GM12878 (cell line): Measurements from ENCODE around the gene HDAC9. TPM values are rescaled to one million over a fixed set of nuclear protein-coding genes. Genes with fewer than 3 reads are reported as not detected.

Experiments
- ATAC-seq: fragments of 200-7000 bp; cut with Tn5 transposase; 3 replicates; pipeline ENCODE4 v1.9.1; 2020; ENCODE audit warnings: mild to moderate bottlenecking, moderate library complexity
- BruUV-seq: library from RNA; stranded (reverse); fragments of 400-500 nt; replicated peaks from 2 replicates; lab custom pipeline; 2021; lab: Mats Ljungman, UMichigan
- CTCF ChIA-PET: fragments of 300-600 bp; sonication (Branson Sonifier 250); formaldehyde crosslinking; extraction: SDS; loops from one replicate; lab custom pipeline; 2021; ENCODE audit warnings: inconsistent platforms; lab: Yijun Ruan, JAX
- POLR2A ChIA-PET: fragments of 350-600 bp; formaldehyde crosslinking; extraction: SDS; loops from one replicate; lab custom pipeline; 2021; ENCODE audit warnings: inconsistent platforms; lab: Charles Lee
- RAD21 ChIA-PET: fragments of 300-600 bp; sonication (Branson Sonifier 250); formaldehyde crosslinking; loops from one replicate; lab custom pipeline; 2023; ENCODE audit warnings: antibody characterized with exemption; ENCODE audit not compliant: unreplicated experiment; lab: Charles Lee
- SMC1A ChIA-PET: fragments of 300-600 bp; sonication (Branson Sonifier 250); formaldehyde crosslinking; loops from one replicate; lab custom pipeline; 2023; ENCODE audit not compliant: unreplicated experiment, uncharacterized antibody; lab: Charles Lee
- DNase-seq: peaks from one replicate; pipeline ENCODE4 v3.0.0-alpha.2; 2011; ENCODE audit warnings: low read depth, low spot score
- FAIRE-seq: peaks from 3 replicates; lab custom pipeline; 2011; peaks lifted over from hg19 to GRCh38; lab: Jason Lieb, UNC
- H2AFZ ChIP-seq: 2 replicates; pipeline ENCODE4 v1.6.0; 2011; ENCODE audit warnings: low read depth, low read length, control low read depth; ENCODE audit not compliant: control insufficient read depth
- H3K27ac ChIP-seq: 2 replicates; pipeline ENCODE4 v1.5.1; 2011; ENCODE audit warnings: control low read depth; ENCODE audit not compliant: control insufficient read depth, insufficient read depth
- H3K27me3 ChIP-seq, 2 experiments: replicated peaks in 1 of 2; 2 replicates each; pipeline versions ENCODE4 v1.6.0 to v1.6.1; 2011; ENCODE audit warnings: low read length in 1 of 2; ENCODE audit not compliant: control insufficient read depth in 2 of 2, insufficient read depth in 2 of 2
- H3K36me3 ChIP-seq, 2 experiments: 2 replicates each; pipeline ENCODE4 v1.5.1; 2011; ENCODE audit warnings: low read length in 1 of 2; ENCODE audit not compliant: control insufficient read depth in 2 of 2, insufficient read depth in 2 of 2
- H3K4me1 ChIP-seq: 2 replicates; pipeline ENCODE4 v1.6.1; 2011; ENCODE audit warnings: mild to moderate bottlenecking, low read length, moderate library complexity, mixed read lengths; ENCODE audit not compliant: control insufficient read depth, insufficient read depth
- H3K4me2 ChIP-seq: 2 replicates; pipeline ENCODE4 v1.6.0; 2011; ENCODE audit warnings: control low read depth; ENCODE audit not compliant: control insufficient read depth, insufficient read depth
- H3K4me3 ChIP-seq: fragments of 200-600 bp; sonication (generic); 2 replicates; pipeline ENCODE4 v1.5.1; 2016
- H3K79me2 ChIP-seq: 2 replicates; pipeline ENCODE4 v1.6.0; 2011; ENCODE audit warnings: low read length; ENCODE audit not compliant: control insufficient read depth, insufficient read depth
- H3K9ac ChIP-seq: 2 replicates; pipeline ENCODE4 v1.8.0; 2011; ENCODE audit warnings: low read length, control low read depth, mixed read lengths; ENCODE audit not compliant: control insufficient read depth, insufficient read depth
- H3K9me3 ChIP-seq: replicated peaks from 3 replicates; pipeline ENCODE4 v1.5.1; 2011; ENCODE audit warnings: mild to moderate bottlenecking, low read length; ENCODE audit not compliant: control insufficient read depth, insufficient read depth
- H4K20me1 ChIP-seq: 2 replicates; pipeline ENCODE4 v1.6.0; 2011; ENCODE audit not compliant: control insufficient read depth, insufficient read depth
- BCL3 ChIP-seq: IDR thresholded peaks from 2 replicates; pipeline ENCODE4 v1.6.1; 2011; ENCODE audit warnings: borderline replicate concordance, low read depth, mild to moderate bottlenecking, moderate library complexity, low read length; ENCODE audit not compliant: insufficient read depth, poor library complexity, severe bottlenecking
- ETV6 ChIP-seq, 2 experiments: fragments of 450-650 bp in 1 of 2; IDR thresholded peaks in 1 of 2; conservative IDR thresholded peaks in 1 of 2; 2 replicates each; pipeline ENCODE4 v1.6.1; 2014; ENCODE audit warnings: antibody characterized with exemption in 1 of 2, borderline replicate concordance in 1 of 2, low read depth in 1 of 2, mild to moderate bottlenecking in 1 of 2, moderate library complexity in 1 of 2
- FOXK2 ChIP-seq: fragments of 450-650 bp; IDR thresholded peaks from 2 replicates; pipeline ENCODE4 v1.6.1; 2017; ENCODE audit warnings: mild to moderate bottlenecking, moderate library complexity
- KAT2A ChIP-seq: conservative IDR thresholded peaks from 2 replicates; pipeline ENCODE4 v1.6.1; 2011; ENCODE audit warnings: low read depth, low read length; ENCODE audit not compliant: control insufficient read depth
- MAX ChIP-seq: IDR thresholded peaks from 2 replicates; pipeline ENCODE4 v1.6.1; 2012; ENCODE audit warnings: low read depth, low read length, improper control_type of control experiment
- MYB ChIP-seq: fragments of 150-350 bp; IDR thresholded peaks from 2 replicates; pipeline ENCODE4 v1.6.1; 2014; ENCODE audit warnings: mild to moderate bottlenecking, low read depth, low read length, borderline replicate concordance
- NFYA ChIP-seq: IDR thresholded peaks from 2 replicates; pipeline ENCODE4 v1.6.1; 2011; ENCODE audit warnings: low read depth, mild to moderate bottlenecking, low read length, improper control_type of control experiment, borderline replicate concordance
- NRF1 ChIP-seq: conservative IDR thresholded peaks from 2 replicates; pipeline ENCODE4 v1.6.1; 2011; ENCODE audit warnings: mild to moderate bottlenecking, low read depth, low read length, improper control_type of control experiment
- POLR2A ChIP-seq: IDR thresholded peaks from 2 replicates; pipeline ENCODE4 v1.6.1; 2011; ENCODE audit warnings: low read depth, mild to moderate bottlenecking, low read length
- SREBF2 ChIP-seq: IDR thresholded peaks from 2 replicates; pipeline ENCODE4 v1.6.1; 2012; ENCODE audit warnings: mild to moderate bottlenecking, low read length
- TCF12 ChIP-seq: IDR thresholded peaks from 2 replicates; pipeline ENCODE4 v1.6.1; 2011; ENCODE audit warnings: low read depth, mild to moderate bottlenecking, low read length
- ZNF207 ChIP-seq: fragments of 450-650 bp; IDR thresholded peaks from 2 replicates; pipeline ENCODE4 v1.6.1; 2014; ENCODE audit warnings: antibody characterized with exemption, mild to moderate bottlenecking, borderline replicate concordance
- ZNF274 ChIP-seq: IDR thresholded peaks from one replicate; pipeline ENCODE4 v1.8.0; 2011; ENCODE audit not compliant: insufficient read length, insufficient read depth
- WGBS: methylation state at CpG from one replicate; pipeline ENCODE4 v1.1.6; 2016; ENCODE audit warnings: low lambda C conversion rate; ENCODE audit not compliant: insufficient replicate concordance, insufficient coverage; ENCODE audit errors: missing lambda C conversion rate; 5-methylcytosine and 5-hydroxymethylcytosine counted together
- in situ Hi-C: fragments of 300-500 bp; cut with MboI; formaldehyde crosslinking; loops from 9 replicates; pipeline ENCODE4 v1.14.3; 2018; ENCODE audit warnings: mixed read lengths
- intact Hi-C: fragments of 100-400 bp; cut with micrococcal nuclease; formaldehyde crosslinking; loops from one replicate; pipeline ENCODE4 v1.14.2; 2022; ENCODE audit not compliant: unreplicated experiment
- polyA plus RNA-seq, 11 experiments: library from polyadenylated mRNA; depleted of rRNA in 4 of 11; unstranded in 6 of 11; stranded (reverse) in 5 of 11; fragments of >200 nt; fragmentation: Nextera tagmentation in 4 of 11; fragmentation: Illumina TruSeq in 1 of 11; extraction: Ambion mirVana in 4 of 11; extraction: Trizol in 1 of 11; gene quantifications; 1 replicate in 1 of 11; 2 replicates in 10 of 11; pipeline versions ENCODE4 v1.2.1 to v1.2.3, GENCODE V29; 2011 to 2016; ENCODE audit warnings: inconsistent platforms in 2 of 11, missing spikeins in 2 of 11, low read depth in 1 of 11
- total RNA-seq, 4 experiments: library from RNA; depleted of rRNA in 3 of 4; stranded (reverse); fragments of >200 nt in 3 of 4; fragmentation: Illumina TruSeq in 1 of 4; extraction: Trizol in 1 of 4; gene quantifications; 2 replicates each; pipeline versions ENCODE4 v1.2.1 to v1.2.3, GENCODE V29; 2013 to 2021
- TF ChIP-seq, protein P1 (sequence below): fragments of 450-650 bp; IDR thresholded peaks from 2 replicates; pipeline ENCODE4 v1.6.1; 2014; ENCODE audit warnings: mild to moderate bottlenecking
- TF ChIP-seq, protein P2 (sequence below): IDR thresholded peaks from 2 replicates; pipeline ENCODE4 v1.6.1; 2011; ENCODE audit warnings: low read depth, mild to moderate bottlenecking, low read length, moderate library complexity, borderline replicate concordance; ENCODE audit errors: extremely low read depth

Gene HDAC9
- total and polyA plus RNA-seq, 10 of the 15 experiments (the other 5 are each of a cell fraction or from before 2014, with no cell fraction given), result 0.73 to 12.8 (median 0.92) TPM

DNA sequence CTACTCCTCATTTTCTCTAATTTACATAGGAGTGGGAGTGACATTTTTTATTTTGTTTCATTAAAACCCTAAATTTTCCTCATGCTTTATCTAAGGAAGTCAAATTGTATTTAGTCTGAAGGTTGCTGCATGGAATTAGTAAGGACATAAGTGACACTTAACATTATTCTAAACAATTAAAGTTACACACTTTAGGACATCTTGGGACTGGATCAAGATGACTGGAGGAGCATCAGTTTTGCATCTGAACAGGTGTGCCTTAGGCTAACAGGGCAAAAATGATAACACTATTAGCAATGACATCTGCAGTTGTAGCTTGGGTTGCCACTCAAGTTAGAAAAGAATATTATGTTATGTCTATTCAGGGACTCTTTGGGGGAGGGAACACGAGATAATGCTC, 199.4 kb downstream of the HDAC9 start:
- ChIA-PET POLR2A (no interaction called here), SMC1A (no interaction called here)
- Histone ChIP-seq H3K9ac (no peak overlapping the region), H3K4me1 (no peaks in the 10 kb centered on the region), H3K27ac (no peak overlapping the region), H3K27me3 (no peaks in the 10 kb centered on the region), H3K79me2 (no peaks in the 10 kb centered on the region)
- FAIRE-seq, result no peak
- 0% methylated on average over 1 of the region's 1 CpG for WGBS
- no peak for TF ChIP-seq BCL3
- no peak for TF ChIP-seq MYB
- TF ChIP-seq SREBF2, result no peak
- TF ChIP-seq KAT2A, result no peak
- TF ChIP-seq, protein P1, sequence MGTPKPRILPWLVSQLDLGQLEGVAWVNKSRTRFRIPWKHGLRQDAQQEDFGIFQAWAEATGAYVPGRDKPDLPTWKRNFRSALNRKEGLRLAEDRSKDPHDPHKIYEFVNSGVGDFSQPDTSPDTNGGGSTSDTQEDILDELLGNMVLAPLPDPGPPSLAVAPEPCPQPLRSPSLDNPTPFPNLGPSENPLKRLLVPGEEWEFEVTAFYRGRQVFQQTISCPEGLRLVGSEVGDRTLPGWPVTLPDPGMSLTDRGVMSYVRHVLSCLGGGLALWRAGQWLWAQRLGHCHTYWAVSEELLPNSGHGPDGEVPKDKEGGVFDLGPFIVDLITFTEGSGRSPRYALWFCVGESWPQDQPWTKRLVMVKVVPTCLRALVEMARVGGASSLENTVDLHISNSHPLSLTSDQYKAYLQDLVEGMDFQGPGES, result no peak
- TF ChIP-seq MAX, result no peak
- TF ChIP-seq, protein P2, sequence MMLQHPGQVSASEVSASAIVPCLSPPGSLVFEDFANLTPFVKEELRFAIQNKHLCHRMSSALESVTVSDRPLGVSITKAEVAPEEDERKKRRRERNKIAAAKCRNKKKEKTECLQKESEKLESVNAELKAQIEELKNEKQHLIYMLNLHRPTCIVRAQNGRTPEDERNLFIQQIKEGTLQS, result no peak
- TF ChIP-seq FOXK2, result no peak
- no peak for TF ChIP-seq NRF1
- no peak for TF ChIP-seq ZNF207
- TF ChIP-seq ETV6 (conservative IDR thresholded peaks at IDR 0.05 in 1 of 2, IDR thresholded peaks at IDR 0.05 in 1 of 2; ENCODE audit: borderline replicate concordance in 1 of 2, low read depth in 1 of 2), result no peak
- no peak for TF ChIP-seq POLR2A
- no peak for TF ChIP-seq NFYA
- no peak for TF ChIP-seq ZNF274
- no peak for TF ChIP-seq TCF12
- TF ChIP-seq, all 136 proteins: peak for 0
- ChIA-PET RAD21 (no interaction called here), CTCF (no interaction called here)
- Histone ChIP-seq H3K36me3 (no peaks in the 10 kb centered on the region), H3K9me3 (no peaks in the 10 kb centered on the region), H3K4me3 (no peak overlapping the region), H2AFZ (no peak overlapping the region), H3K4me2 (no peak overlapping the region), H4K20me1 (no peaks in the 10 kb centered on the region)
- ATAC-seq (no peak), DNase-seq (no peak)
- intact Hi-C loops, result loop anchor here (5.0 kb wide), 1 partner anchor 357 kb away; no protein-coding TSS in a partner anchor
- BruUV-seq, result no TSS peak
- in situ Hi-C loops, result no loop called here
